ENCODE data around the gene RBKS.

GRCh38 chr2:27857417-27858172, 32.6 kb downstream of the RBKS start:
- TF ChIP-seq CTCF (optimal IDR thresholded peaks at IDR 0.05 in 1 of 3, IDR thresholded peaks at IDR 0.05 in 1 of 3, conservative IDR thresholded peaks at IDR 0.05 in 1 of 3; ENCODE audit: extremely low read depth in 1 of 3, insufficient read depth in 2 of 3, low read length in 3 of 3) (no peak), EZH2 (IDR thresholded peaks at IDR 0.05; ENCODE audit: low read length) (no peak)

All from keratinocyte (primary cell).